Measurements from ENCODE around the gene UMPS.
A peak's percentile ranks its signal among the peaks of the same experiment; 100 is the strongest.

The UMPS gene

DNA sequence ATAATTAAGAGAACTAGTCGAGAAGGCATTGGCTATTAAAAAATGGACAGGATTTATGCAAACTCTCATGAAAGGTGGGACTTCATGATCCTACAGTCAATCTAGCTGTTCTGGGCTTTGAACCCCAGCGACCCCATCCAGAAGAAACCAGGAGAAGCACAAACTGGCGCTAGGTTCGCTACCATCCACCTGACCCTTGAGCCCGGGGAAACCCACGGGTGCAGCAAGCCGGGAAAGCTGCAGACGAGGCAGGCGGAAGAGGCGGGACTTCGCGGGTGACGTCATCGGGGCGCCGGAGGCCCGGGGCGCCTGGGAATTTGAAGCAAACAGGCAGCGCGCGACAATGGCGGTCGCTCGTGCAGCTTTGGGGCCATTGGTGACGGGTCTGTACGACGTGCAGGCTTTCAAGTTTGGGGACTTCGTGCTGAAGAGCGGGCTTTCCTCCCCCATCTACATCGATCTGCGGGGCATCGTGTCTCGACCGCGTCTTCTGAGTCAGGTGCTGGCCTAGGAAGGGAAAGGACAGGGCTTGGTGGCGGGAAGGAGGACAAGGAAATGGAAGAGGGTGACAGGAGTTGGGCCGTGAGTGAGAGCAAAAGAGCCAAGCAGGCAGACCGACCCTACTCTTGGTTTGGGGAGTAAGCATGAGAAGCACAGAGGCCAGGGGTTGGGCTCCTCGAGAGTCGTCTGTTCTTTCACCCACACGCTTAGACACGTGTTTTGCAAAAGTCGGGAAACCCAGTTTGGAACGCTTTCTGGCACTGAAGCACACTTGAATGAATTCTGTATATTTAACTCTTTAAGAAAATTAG, at the start of gene UMPS:
TSS of gene UMPS (plus strand) at position 324 of the 812 bp plus-strand sequence. CDS start at position 344, 20 bp downstream.
- peak; percentile 87 to 92 (median 87) for DNase-seq (ENCODE audit: low read depth in 3 of 3)

DNA sequence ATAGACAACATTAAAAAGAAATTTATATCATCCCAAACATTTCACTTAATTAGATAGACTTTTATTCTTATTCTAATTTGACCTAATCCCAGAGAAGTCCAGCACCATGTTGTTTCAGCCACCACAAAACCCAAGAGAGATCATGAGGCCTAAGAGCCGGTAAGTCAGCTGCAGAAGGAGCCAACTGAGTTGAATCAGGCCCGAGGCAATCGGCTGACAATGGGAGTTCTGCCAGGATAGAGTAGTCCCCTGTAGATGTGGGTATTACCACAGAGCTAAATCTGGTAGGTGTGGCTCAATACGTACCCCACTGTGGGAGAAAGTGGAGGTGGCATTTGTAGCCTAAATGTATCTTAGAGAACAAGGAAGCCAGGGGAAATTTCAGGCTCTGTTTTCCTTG, 49.7 kb upstream of the UMPS start:
- no peak for DNase-seq (ENCODE audit: low read depth in 3 of 3)

DNA sequence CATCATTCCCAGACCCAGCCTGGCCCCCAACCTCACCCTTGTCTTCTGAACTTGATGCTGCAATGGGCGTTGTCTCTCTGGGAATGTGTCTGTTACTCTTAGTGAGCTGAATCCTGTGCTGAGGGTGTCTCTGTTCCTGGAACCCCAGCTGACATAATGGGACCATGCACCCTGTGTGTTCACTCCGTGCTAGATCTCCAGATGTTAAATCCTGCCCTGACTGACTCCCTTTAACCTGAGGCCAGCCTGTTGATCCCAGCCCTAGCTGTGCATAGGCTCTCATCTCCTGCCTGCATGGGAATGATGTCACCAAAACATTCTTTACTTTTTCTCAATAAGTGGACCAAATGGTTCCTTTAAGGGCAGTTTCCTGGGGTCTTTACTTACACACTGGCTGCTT, 48.0 kb upstream of the UMPS start:
- DNase-seq (ENCODE audit: low read depth in 3 of 3), result no peak

DNA sequence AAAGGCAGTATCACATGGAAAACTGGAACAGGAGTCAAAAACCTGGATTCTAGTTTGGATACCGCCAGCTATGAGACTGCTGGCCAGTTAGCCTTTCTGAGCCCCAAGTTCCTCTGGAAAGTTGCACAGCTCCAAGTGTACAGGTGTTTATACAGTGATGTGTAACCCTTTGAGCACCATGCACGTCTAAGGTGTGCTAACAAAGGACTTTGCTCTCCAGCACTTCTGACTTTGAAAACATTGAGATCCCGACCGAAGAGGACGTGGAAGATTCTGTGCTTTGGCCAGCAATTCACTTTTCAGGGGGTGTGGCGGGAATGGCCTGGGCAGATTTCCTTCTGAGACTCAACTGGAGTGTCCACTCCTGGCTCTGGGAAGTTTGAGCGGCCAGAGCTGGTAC, 45.8 kb upstream of the UMPS start:
- no peak for DNase-seq (ENCODE audit: low read depth in 3 of 3)

DNA sequence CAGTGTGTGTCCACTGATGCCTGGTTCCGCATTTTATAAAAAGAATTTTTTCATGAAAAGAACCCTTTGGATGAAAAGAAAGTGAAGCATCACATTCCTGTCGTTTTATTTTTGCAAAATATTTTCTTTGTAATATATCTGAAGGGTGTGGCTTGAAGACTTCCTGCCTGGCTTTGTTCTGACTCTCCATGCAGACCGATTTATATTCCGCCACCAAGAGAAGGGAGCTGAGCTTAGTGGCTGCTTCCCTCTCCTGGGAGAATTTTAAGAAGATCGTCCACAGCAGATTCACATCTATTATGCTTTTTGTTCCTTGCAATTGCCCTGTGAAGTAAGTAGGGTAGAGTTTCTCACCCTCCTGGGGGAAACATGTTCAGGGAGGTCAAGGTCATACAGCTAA, 45.2 kb upstream of the UMPS start:
- no peak for DNase-seq (ENCODE audit: low read depth in 3 of 3)

DNA sequence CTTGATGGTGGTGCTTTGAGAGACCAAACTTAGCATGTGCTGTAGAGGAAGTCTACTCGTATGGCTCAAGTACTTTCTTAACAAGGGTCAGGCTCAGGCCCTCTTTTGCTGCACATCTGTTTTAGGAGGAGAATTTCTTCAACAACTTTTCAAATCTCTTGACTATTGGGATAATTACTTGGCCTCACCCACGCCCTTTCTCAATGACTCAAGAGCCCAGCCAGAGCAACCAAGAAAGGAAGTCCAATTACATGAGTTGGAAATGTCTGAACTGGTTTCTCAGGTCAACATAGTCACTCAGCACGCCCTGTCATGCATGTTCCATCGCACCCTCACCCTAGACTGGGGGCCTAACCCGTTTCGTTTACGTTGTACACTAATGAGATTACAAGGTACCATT, 44.8 kb upstream of the UMPS start:
- no peak for DNase-seq (ENCODE audit: low read depth in 3 of 3)

DNA sequence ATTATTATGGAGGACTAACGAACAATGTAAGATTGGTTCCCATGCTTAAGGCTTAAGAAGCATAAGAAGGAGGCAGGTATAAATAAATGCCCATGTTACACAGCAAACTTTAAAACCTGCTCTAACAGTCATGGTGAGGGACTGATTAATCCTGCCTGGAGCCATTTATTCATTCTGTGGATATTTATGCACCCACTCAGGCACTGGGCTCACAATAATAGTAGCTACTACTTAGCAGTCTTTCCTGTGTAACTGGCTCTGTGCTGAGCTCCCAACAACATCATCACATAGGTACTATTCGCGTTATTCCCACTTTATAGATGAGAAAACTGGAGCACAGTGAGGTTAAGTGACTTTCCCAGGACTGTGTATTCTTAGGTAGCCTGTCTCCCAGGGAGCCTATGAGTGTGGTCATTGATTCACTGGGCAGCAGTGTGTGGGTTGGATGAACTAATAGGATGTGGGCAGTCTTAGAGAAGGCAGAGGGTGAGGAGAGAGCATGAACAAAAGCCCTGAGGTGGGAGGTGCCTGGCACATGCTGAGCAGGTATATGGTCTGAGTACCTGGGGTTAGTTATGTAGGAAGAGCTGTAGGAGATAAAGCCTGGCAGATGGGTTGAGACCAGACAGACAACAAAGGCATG, 44.1 kb upstream of the UMPS start:
- no peak for DNase-seq (ENCODE audit: low read depth in 3 of 3)

DNA sequence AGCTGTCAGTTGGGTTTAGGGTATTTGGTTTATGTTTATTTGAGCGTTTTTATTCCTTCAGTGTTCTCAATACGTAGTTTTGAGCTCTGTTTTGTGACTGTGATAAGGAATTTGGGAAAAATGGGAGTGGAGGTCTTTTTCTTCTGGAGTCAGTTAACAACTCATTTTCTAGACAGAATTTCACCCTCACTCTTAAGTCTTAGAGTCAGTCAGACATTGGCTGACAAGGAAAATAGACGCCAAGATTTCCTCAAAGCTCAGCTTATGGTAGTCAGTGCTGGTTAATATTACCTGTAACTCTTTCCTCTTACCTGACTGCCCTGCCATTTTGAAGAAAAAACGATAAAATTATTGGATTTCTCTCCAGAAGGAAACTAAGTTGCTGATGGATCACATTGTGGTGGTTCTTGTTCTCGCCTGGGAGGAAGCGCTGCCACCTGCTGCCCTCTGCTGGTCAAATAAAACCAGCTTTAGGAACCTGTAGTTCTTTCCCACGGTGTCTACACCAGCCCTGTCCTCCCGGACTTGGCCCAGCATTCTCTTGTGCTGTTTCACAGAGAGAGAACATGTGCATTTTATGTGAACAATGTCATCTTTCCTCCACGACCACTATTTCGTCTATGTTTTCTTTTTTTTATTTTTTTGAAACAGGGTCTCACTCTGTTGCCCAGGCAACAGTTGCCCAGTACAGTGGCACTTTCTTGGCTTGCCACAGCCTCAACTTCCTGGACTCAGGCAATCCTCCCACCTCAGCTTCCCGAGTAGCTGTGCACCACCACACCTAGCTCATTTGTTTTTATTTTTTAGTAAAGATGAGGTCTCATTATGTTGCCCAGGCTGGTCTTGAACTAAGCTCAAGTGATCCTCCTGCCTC, 41.4 kb upstream of the UMPS start:
- DNase-seq (ENCODE audit: low read depth in 3 of 3), result peak; percentile 58 to 65 (median 60)

DNA sequence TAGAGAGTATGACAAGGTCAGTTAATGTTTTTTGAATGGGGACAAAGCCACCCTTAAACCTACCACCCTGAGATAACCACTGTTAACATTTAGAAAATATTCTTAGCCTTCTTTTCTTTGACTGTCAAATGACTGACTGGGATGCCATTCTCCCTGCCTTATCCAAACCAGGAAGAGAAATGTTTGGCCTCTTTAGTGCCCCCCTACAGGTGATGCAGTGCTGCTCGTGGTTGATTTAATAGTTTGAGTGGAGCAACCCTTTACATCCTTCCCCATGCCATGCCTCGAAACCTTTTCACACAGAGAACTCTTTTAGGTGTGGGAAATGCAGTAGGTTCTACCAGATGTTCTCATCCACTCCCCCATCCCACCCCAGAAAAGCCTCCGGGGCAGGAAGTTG, 38.7 kb upstream of the UMPS start:
- no peak for DNase-seq (ENCODE audit: low read depth in 3 of 3)

DNA sequence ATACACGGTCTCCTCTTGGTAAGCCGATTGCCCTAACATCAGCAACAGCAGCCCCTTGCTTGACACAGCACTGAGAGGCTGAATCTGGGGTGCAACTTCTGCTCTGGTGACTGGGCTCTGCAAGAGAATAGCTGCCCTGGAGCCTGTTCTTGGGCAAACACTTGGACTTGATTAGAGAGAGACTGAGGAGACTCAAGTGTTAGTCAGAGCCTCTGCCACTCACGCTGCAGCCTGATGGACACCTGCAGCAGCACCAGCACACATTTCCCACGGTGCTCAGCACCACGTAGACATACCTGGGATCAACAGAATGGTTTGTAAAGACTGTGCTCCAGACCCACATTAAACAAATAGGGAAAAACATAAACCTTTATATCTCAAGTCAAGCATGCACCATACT, 35.8 kb upstream of the UMPS start:
- DNase-seq (ENCODE audit: low read depth in 3 of 3), result no peak

DNA sequence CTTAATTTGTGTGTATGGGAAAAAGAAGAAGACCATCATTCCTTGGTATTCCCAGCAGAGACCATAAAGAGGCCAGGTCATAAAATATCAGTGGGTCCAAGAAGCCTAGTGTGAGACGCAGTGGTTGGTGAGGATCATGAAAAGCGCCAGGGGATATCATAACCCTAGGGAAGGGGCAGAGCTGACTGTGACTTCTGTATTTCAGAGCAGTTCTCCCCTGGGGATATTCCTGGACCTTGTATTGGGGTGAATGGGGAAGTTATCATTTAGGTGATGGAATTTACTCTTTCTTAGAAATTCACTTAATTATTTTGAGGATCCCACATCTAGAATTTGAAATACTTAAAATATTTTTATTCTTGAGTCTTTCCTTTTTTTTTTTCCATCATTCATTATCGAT, 34.9 kb upstream of the UMPS start:
- no peak for DNase-seq (ENCODE audit: low read depth in 3 of 3)

DNA sequence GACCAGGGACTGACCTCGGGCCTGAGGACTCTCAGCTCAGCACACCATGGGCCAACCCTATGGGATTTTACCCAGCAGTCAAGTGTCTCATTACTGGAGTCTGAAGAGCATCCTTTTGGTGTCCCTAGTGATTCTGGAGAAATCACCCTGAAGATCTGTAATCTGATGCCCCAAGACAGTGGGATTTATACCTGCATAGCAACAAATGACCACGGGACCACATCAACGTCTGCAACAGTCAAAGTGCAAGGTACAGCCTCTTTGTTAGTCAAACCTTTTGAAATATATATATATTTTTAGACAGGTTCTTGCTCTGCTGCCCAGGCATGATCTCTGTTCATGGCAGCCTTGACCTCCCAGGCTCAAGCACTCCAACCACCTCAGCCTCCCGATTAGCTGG, 34.2 kb upstream of the UMPS start:
- DNase-seq (ENCODE audit: low read depth in 3 of 3), result no peak

DNA sequence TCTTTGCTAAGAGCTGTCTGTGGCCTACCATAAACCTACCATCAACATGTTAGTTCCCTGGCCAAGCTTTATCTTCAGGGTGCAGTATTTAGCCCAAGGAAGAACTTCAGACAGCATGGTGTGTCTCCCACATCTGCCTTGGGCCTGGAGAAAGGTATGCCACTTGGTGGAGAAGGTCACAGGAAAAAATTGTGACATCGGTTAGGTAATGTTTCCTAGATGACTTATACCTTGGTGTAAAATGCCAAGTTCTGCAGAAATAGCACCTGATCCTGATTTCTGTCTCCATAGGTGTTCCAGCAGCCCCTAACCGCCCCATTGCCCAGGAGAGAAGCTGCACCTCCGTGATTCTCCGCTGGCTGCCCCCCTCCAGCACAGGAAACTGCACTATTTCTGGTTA, 33.0 kb upstream of the UMPS start:
- no peak for DNase-seq (ENCODE audit: low read depth in 3 of 3)

DNA sequence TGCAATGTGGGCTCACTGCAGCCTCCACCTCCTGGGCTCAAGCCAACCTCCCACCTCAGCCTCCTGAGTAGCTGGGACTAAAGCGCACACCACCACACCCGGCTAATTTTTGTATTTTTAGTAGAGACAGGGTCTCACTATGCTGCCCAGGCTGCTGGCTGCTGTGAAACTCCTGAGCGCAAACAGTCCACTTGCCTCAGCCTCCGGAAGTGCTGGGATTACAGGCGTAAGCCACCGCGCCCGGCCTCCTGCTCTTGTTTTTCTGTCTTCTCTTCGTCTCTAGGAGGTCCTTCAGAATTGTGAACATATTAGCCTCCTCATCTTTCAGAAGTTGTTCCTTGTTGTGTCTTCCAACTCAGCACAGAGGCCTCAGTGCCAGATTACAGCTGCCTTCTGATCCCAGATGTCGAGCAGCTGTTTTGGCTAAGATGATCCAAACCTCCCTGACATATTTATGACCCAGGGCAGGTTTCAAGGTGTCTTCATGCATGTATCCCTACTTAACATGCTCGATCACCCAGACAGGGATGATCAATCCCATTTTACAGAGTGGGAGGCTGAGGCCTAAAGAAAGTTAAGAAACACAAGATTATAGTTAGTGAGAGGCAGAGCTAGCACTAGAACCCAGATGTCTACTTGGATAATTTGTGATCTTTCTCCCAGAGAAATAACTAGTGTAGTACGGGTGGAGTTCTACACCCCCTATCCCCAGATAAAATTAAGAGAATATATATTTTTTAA, 32.1 kb upstream of the UMPS start:
- no peak for DNase-seq (ENCODE audit: low read depth in 3 of 3)

DNA sequence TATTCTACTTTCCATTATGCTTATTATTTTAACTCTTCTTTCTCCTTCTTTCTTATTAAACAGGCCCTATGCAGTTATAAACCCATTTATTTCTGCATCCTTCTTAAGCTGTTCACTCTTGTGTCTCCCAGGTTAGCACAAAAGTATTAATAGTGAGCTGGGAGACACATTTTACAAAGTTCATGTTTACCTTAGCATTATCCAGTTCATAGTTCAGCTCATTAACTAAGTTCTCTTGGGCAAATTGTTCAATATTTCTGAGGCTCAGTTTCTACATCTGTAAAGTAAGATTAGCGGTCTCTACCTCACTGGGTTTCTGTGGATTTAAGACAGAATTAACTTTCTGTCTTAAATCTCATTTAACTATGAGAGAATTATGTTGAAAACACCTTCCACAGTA, 31.2 kb upstream of the UMPS start:
- no peak for DNase-seq (ENCODE audit: low read depth in 3 of 3)

DNA sequence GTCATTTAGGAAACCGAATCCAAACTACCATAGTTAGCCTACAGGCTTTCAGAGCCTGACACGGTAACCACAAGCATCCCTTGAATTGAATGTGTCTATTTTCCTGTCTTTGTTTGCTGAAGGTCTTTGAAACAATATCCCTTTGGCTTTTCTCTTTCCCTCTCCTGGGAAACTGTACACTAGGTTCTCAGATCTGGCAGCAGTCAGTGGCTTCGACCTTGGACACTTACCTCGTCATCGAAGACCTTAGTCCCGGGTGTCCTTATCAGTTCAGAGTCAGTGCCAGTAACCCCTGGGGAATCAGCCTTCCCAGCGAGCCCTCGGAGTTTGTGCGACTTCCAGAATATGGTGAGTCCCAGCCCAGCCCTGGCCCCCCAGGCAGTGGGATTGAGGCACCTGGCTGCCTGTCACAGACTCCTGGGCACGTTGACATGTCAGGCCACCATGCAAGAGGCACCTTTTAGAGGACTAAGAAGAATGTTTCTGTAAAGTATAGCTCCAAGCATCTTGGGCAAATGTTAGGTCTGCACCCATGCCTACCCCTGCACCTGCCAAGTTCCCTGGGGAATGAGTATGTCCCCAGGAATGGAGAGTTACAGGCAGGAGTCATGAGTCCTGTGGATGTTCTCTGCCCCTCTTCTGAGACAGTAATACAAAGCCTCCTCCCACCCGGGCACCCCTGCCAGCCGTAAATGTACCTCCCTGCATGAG, 30.4 kb upstream of the UMPS start:
- DNase-seq (ENCODE audit: low read depth in 3 of 3), result no peak

DNA sequence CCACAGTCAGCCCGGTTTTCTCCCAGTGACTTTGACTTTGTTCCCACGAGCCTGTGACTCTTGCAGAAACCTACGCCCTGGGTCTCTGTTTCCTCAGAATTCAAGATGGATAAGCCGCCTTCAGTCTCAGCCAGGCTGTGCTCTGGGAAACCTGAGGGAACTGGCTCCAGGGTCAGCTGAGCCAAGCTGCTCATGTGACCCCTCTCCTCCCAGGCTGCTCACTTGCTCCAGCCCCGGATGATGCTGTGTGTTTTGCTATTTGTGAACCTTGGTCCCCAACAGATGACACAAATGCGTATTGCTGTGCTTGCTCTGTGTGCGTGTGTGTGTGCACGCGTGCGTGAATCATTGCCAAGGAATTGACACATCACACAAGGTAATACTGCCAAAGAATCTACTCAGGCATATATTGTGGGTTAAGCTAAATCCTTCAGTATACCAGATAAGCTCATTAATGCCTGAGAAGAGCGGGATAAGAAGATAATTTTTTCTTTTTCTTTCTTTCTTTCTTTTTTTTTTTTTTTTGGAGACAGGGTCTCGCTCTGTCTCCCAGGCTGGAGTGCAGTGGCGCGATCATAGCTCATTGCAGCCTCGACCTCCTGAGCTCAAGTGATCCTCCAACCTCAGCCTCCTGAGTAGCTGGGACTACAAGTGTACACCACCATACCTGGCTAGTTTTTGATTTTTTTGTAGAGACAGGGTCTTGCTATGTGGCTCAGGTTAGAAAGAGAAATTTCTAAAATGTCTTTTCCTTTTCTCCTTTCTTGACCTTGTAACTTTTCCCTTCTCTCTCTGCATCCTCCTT, 29.2 kb upstream of the UMPS start:
- DNase-seq (ENCODE audit: low read depth in 3 of 3), result no peak

DNA sequence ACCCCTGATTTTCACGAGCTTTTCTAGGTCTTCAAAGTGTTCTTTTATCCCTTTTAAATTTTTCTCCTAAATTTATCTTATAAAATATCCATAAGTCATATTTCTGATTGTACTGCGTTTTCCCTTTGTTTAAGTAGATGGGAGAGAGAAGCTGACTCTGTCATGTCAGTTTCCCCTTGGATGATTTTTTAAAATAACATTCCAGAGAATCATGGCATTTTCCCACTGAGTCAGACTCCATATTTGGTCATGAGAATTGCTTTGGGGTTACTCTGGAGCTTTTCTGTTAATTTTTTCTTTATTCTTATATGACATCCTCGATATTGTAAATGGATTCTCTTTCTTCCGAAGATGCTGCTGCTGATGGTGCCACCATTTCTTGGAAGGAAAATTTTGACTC, 28.6 kb upstream of the UMPS start:
- no peak for DNase-seq (ENCODE audit: low read depth in 3 of 3)

DNA sequence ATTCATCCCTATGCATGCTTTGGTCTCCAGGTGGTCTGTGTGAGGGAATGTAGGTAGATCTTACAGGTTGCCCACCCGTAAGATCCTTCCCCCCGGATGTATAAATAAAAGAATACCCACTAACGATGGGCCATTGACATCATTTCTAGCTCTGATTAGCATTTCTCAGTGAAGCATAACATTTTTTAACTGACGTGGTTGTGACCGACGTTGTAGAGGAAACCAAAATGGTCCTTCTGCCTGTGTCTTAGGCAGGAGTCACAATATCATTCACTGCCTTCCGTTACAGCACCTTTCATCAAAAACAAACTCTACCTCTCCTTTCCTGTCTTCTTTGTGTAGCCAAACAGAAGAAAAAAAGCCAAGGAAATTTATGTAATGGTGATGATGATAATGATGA, 27.3 kb upstream of the UMPS start:
- DNase-seq (ENCODE audit: low read depth in 3 of 3), result no peak

DNA sequence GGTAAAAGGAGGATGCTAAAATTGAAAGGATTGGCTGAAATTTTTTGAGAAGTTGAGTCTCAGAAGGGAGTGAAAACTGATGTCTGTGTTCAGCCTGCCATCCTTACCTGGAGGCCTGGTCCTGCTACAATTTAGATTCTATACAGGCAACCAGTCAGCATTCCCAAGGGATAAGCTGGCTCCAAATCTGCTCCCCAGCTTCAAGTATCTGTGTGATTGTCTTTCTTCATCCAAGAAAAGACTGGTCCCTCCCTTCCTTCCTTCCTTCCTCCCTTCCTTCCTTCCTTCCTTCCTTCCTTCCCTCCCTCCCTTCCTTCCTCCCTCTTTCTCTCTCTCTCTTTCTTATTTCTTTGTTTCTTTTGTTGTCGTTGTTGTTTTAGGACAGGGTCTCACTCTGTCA, 24.7 kb upstream of the UMPS start:
- no peak for DNase-seq (ENCODE audit: low read depth in 3 of 3)

Measured in stimulated activated CD4-positive, alpha-beta T cell treated with anti-CD3 and anti-CD28 coated beads, TNF-alpha, amount 100 ng/mL, for 48 hours (primary cell).